ENCODE results near the gene LAMA1.

Gene LAMA1

DNA sequence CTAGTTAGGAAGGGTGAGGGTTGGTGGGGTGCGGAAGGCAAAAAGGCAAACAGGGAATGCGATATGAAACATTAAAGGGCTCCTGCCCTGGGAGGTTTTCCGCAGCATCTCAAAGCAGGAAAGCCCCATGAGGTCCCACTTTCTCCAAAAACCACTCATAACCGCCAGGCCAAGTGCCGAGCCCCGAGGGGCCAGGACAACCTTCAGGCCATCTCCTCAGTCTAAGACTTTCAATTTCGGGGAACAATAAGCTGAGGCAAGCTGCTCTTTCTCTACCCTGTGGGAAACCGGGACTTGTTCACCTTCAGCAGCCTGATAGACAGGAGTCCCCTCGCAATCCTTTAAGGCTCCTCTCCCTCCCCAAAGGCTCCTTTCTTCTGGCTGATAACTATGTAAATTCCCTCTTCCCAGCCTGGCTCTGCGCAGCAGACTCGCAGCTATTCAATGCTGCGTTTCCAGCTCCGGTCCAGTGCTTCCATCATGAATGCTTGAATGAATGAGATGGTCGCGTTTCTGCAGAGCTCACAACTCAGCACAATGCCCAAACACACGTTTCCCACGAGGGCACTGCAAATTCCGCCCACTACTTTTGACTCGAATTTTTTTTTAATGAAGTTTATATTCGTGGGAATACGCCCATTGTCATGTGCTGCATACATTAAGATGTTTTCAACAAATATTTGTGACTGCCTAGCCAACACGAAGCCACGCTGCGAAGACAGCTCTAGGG is 1.4 kb downstream of the LAMA1 start:
- DNase-seq (ENCODE audit: low read depth in 2 of 2, low spot score in 1 of 2) = no peak

DNA sequence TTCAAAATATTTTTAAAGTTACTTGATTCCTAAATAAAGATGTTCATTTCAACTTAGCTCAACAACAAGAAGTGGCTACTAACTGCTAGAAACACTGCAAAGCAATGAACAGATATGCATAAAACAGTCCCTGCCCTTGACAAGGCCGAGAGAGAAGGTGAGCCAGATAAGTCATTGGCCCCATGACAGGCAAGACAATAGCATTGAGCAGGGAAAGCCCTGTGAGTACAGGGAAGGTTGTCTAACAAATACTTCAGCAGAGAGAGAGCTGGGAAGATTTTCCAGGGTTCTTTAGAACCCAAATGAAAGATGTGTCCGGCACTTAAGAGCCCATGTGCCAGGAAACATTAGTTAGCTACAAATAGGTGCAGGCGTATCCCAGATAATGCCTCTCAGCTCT is 4.7 kb downstream of the LAMA1 start:
- DNase-seq (ENCODE audit: low read depth in 2 of 2, low spot score in 1 of 2) = no peak

- DNase-seq (ENCODE audit: low read depth in 2 of 2, low spot score in 1 of 2) = no peak
These were observed 6.5 kb downstream of the LAMA1 start for GRCh38 chr18:7111134-7111533.

DNA sequence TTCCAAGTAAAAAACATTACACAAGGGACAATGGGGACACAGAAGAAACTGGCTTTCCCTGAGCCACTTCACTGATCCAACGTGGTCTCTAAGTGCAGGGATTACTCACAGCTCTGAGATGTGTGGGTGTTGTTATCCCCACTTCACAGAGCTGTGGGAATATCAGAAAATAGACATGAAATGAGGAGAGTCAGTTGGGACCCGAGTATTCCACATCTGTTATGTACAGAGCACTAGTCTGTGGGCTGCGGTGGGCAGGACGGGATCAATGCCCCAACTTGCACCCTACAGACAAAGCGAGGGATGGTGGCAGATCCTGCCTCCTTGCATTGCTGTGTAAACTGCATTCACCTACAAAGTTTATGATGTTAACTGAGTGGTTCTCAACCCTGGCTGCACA is 11.7 kb downstream of the LAMA1 start:
- DNase-seq (ENCODE audit: low read depth in 2 of 2, low spot score in 1 of 2) = no peak

DNA sequence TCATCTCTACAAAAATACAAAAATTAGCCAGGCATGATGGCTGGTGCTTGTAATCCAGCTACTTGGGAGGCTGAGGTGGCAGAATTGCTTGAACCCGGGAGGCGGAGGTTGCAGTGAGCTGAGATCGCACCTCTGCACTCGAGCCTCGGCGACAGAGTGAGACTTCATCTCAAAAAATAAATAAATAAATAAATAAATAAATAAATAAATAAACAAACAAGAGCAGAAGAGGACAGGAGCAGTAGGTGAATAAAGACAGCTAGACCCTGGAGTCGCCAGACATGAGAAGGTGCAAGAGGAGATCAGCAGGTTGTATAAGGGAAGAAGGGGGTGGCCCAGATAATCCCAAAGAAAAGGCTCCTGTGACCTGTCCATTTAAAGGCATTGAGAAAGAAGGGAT is 12.3 kb downstream of the LAMA1 start:
- DNase-seq (ENCODE audit: low read depth in 2 of 2, low spot score in 1 of 2) = no peak

DNA sequence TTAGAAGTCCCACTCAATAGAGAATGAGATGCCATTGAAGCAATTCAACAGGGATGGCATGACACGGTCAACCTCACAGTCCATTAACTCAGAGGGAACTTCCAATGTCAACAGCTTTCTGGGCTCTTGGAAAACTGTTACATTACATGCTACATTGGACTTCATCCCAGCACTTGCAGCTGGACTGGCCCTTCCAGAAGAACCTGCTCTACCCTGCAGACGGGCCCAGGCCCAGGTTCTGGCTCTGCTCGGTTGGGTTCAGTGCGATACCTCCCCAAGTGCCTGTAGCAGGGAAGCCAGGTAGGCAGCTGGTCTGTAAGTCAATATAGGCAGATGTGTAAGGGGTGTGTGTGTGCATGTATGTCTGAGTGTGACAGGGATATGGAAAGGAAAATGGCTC is 12.9 kb downstream of the LAMA1 start:
- no peak for DNase-seq (ENCODE audit: low read depth in 2 of 2, low spot score in 1 of 2)

- DNase-seq (ENCODE audit: low read depth in 2 of 2, low spot score in 1 of 2) = no peak
These were observed 15.5 kb downstream of the LAMA1 start for GRCh38 chr18:7102131-7102530.

DNA sequence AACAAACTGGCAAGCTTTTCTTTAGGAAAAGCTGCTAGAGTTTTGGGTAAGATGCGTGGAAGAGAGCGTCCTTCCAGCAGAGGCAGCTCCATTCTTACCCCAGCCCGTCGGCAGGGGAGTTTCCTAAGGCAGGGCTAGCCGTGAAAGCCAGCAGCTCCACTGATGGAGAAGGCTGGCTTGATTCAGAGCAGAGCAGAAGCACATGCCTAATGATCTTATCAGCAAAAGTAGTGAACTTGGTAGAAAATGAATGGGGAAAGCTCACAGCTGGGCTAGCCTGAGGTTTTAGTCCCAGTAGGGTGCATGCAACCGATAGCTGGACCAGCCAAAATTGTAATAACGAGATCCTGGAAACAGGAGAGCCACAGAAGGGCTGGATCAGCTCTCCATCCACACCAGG is 20.8 kb downstream of the LAMA1 start:
- DNase-seq (ENCODE audit: low read depth in 2 of 2, low spot score in 1 of 2) = no peak

- DNase-seq (ENCODE audit: low read depth in 2 of 2, low spot score in 1 of 2) = no peak
These were observed 23.2 kb downstream of the LAMA1 start for GRCh38 chr18:7094427-7094826.

DNA sequence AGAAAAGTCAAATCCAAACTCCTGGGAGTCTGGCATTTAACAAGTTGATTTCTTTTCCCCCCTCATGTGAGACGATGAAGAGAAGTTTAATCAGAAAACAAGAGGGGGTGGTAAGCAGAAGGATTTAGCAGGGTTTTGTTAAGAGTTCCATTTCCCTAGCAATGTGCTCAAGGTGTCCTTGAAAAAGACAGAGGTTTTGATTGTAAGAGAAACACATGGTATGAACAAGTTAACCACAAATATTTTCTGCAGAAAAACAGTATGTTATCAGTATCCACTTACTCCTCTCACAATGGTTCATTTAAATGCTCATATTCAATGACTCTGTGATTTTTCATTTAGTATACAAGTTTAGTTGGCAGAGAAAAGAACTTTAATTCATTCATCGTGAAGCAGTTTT is 26.8 kb downstream of the LAMA1 start:
- no peak for DNase-seq (ENCODE audit: low read depth in 2 of 2, low spot score in 1 of 2)

- no peak for DNase-seq (ENCODE audit: low read depth in 2 of 2, low spot score in 1 of 2)
These were observed 28.2 kb downstream of the LAMA1 start for GRCh38 chr18:7089369-7089768.

DNA sequence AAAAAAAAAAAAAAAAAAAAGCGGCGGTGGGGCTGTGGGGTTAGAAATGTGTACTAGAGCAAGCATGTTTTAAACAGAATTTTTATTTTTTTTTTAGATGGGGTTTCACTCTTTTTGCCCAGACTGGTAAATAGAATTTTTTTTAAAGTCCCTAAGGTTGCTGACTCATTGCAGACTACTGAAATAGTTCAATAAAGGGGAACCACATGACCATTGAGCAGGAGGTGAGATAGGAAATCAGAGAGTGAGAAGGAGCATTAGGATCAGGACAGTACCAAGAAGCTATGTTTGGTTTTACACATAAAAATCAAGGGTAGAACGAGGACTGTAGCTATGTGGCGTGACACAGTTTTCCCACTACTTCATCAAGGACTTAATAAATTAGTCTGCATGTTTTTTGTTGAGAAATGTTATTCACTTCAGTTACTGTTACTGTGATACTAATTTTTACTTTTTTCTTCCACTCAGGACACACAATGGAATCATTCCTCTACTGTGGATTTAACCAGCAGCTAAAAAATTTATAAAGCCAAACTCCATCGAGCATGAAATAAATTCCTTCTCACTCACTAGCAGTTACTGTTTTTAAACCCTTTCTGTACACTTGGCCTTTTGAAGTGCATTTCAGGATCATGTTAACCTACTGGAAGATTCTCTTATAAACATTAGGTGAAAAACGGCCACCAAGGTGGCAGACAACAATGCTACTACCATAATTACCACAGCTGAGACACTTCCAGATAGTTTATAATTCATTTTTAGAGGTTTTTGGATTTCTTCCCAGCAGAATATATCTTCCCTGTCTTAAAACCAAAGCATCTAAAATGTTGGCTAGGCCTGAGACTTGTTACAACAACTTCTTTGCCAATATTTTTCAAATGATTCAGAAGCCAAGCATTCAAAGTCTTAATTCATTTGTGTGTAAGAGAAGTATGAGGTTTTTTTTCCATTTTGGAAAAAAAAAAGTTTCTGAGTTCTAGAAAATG is 33.2 kb downstream of the LAMA1 start:
- DNase-seq (ENCODE audit: low read depth in 2 of 2, low spot score in 1 of 2) = no peak

GRCh38 chr18:7082671-7083070 is 34.9 kb downstream of the LAMA1 start:
- no peak for DNase-seq (ENCODE audit: low read depth in 2 of 2, low spot score in 1 of 2)

- no peak for DNase-seq (ENCODE audit: low read depth in 2 of 2, low spot score in 1 of 2)
These were observed 38.4 kb downstream of the LAMA1 start for GRCh38 chr18:7079231-7079630.

DNA sequence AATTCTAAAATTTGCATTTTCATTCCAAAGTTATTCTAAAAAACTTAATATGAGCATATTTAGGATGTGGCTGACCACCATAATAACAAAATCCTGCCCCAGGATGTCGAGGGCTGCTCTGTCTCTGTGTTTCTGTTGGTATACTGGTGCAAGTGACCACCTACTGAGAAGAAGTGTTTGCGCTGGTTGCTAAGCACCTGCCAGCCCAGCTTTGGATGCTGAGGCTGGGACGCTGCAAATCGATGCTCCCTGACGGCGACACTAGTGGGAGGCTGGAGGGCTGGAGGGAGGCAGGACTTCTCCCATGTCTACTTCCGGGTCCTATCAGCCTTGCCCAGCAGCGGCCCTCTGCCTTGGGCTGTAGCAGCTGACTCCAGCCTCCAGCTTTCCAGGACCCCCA is 45.0 kb downstream of the LAMA1 start:
- DNase-seq (ENCODE audit: low read depth in 2 of 2, low spot score in 1 of 2) = no peak

DNA sequence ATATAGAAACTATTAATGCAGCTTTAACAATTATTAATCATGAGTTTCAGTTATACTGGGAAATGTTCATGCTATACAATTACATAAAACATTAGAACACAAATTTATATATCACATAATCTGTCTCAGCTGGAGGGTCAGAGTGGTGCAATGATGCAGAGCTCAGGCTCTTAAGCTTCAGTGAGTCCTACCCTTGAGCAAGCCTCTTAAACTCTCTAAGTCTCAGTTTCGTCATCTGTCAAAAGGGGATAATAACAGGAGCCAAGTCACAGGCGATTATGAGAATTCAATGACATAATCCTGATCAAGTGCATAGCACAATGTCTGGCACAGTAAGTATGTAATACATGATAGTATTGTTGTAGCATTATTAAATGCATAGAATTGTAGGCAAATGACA is 46.0 kb downstream of the LAMA1 start:
- no peak for DNase-seq (ENCODE audit: low read depth in 2 of 2, low spot score in 1 of 2)

DNA sequence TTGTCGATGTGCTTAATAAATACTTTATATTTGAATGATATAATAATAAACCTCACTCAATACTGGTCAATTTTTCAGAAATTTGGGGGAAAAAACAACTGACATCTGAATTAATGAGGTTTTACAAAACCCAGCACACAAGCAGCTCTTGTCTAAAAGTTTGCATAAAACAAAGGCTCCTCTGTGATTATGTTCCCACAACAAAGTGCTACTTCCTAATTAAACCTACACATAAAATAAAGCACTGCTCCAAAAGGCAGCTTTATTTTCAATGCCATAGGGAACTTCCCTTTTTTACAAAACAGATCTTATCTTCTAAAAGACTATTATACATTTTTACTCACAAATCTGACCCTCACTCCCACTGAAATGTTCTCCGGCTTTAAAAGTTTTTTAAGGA is 47.1 kb downstream of the LAMA1 start:
- DNase-seq (ENCODE audit: low read depth in 2 of 2, low spot score in 1 of 2) = no peak

- DNase-seq (ENCODE audit: low read depth in 2 of 2, low spot score in 1 of 2) = no peak
These were observed 48.6 kb downstream of the LAMA1 start for GRCh38 chr18:7068871-7069590.

- no peak for DNase-seq (ENCODE audit: low read depth in 2 of 2, low spot score in 1 of 2)
These were observed 50.5 kb downstream of the LAMA1 start for GRCh38 chr18:7066965-7067555.

GRCh38 chr18:7065736-7066135 is 51.9 kb downstream of the LAMA1 start:
- DNase-seq (ENCODE audit: low read depth in 2 of 2, low spot score in 1 of 2) = no peak

- DNase-seq (ENCODE audit: low read depth in 2 of 2, low spot score in 1 of 2) = no peak
These were observed 53.3 kb downstream of the LAMA1 start for GRCh38 chr18:7064346-7064745.
